Thyroid gland (tissue), 4 donors: ENCODE results near the gene DDX54.

Source experiments
- POLR2A ChIP-seq, 2 donors: fragments of 450-650 bp; IDR thresholded peaks; one replicate each; pipeline ENCODE4 v1.6.1; 2017; ENCODE audit warnings: antibody characterized with exemption in 2 of 2, mild to moderate bottlenecking in 2 of 2, moderate library complexity in 1 of 2
- TF ChIP-seq, protein P1 (sequence below), 6 experiments: fragments of 200-600 bp in 3 of 6; fragments of 450-650 bp in 3 of 6; sonication (generic) in 3 of 6; IDR thresholded peaks; one replicate each; pipeline ENCODE4 v1.5.1; 2016 to 2019; ENCODE audit warnings: antibody characterized with exemption in 6 of 6, mild to moderate bottlenecking in 2 of 6, inconsistent platforms in 1 of 6, moderate library complexity in 1 of 6

DNA sequence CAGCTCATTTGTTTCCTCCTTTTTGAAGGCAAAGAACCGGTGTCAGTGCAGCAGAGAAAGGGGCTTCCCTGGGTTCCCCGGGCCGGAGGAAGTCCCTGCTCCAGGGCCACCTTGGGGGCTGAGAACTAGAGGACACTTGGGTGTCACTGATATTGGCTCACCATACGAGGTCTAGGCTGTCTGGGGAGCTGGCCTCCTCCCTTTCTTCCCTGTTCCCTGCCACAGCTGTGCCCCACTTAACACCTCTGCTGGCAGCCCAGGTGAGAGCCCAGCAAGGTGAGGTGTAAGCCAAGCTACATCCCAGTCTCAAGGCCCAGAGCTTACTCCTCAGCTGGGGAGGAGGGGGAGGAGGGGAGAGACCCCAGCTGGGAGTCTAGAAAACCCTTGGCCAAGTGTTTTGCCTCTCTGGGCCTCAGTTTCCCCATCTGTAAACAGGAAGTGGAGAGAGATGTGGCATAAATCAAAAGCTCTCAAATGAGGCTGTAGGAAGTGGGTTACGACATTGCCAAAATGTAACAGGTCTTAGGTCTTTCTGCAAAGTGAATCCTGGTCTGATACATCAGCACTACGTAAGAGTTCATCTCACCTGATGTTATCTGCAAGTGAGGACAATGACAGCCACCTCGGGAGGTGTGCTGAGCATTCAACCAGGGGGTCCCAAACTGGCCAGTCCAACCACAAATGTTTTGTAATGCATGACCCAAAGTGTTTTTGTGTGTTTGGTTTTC lies 75.2 kb downstream of the DDX54 start:
- TF ChIP-seq, protein P1, sequence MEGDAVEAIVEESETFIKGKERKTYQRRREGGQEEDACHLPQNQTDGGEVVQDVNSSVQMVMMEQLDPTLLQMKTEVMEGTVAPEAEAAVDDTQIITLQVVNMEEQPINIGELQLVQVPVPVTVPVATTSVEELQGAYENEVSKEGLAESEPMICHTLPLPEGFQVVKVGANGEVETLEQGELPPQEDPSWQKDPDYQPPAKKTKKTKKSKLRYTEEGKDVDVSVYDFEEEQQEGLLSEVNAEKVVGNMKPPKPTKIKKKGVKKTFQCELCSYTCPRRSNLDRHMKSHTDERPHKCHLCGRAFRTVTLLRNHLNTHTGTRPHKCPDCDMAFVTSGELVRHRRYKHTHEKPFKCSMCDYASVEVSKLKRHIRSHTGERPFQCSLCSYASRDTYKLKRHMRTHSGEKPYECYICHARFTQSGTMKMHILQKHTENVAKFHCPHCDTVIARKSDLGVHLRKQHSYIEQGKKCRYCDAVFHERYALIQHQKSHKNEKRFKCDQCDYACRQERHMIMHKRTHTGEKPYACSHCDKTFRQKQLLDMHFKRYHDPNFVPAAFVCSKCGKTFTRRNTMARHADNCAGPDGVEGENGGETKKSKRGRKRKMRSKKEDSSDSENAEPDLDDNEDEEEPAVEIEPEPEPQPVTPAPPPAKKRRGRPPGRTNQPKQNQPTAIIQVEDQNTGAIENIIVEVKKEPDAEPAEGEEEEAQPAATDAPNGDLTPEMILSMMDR (IDR thresholded peaks at IDR 0.05) = no peak
- no peak for TF ChIP-seq POLR2A (IDR thresholded peaks at IDR 0.05)
